Neural progenitor cell (in vitro differentiated cells): ENCODE measurements around the gene OCIAD2.

ENCODE experiments used
- EZH2 ChIP-seq: fragments of 200-600 bp; sonication (generic); IDR thresholded peaks from 2 replicates; pipeline ENCODE4 v1.6.1; 2017; ENCODE audit warnings: antibody characterized with exemption, mild to moderate bottlenecking, moderate library complexity
- EZH2phosphoT487 ChIP-seq: fragments of 200-600 bp; sonication (generic); IDR thresholded peaks from 2 replicates; pipeline ENCODE4 v1.6.1; 2017; ENCODE audit warnings: antibody characterized with exemption
- TF ChIP-seq, protein P1 (sequence below): fragments of 200-600 bp; sonication (generic); IDR thresholded peaks from 2 replicates; pipeline ENCODE4 v1.5.1; 2017; ENCODE audit warnings: antibody characterized with exemption, mild to moderate bottlenecking

DNA sequence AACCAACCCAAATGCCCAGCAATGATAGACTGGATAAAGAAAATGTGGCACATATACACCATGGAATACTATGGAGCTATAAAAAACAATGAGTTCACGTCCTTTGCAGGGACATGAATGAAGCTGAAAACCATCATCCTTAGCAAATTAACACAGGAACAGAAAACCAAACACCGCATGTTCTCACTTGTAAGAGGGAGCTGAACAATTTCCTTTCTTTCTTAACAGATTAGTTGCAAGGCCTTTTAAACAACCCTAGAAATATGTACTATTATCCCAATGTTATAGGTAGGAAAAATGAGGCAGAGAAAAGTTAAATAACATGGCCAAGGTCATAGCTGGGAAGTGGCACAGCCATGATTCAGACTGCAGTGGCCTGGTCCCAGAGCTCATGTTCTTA is 5.8 kb upstream of the OCIAD2 start:
- TF ChIP-seq, protein P1, sequence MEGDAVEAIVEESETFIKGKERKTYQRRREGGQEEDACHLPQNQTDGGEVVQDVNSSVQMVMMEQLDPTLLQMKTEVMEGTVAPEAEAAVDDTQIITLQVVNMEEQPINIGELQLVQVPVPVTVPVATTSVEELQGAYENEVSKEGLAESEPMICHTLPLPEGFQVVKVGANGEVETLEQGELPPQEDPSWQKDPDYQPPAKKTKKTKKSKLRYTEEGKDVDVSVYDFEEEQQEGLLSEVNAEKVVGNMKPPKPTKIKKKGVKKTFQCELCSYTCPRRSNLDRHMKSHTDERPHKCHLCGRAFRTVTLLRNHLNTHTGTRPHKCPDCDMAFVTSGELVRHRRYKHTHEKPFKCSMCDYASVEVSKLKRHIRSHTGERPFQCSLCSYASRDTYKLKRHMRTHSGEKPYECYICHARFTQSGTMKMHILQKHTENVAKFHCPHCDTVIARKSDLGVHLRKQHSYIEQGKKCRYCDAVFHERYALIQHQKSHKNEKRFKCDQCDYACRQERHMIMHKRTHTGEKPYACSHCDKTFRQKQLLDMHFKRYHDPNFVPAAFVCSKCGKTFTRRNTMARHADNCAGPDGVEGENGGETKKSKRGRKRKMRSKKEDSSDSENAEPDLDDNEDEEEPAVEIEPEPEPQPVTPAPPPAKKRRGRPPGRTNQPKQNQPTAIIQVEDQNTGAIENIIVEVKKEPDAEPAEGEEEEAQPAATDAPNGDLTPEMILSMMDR = no peak
- no peak for TF ChIP-seq EZH2phosphoT487
- no peak for TF ChIP-seq EZH2
